Skeletal muscle cell (primary cell): ENCODE data around the gene USP49.

ENCODE experiments used
- DNase-seq: peaks from one replicate; pipeline ENCODE4 v3.0.0-alpha.2; 2010; ENCODE audit warnings: low read depth
- H3K4me3 ChIP-seq: 2 replicates; pipeline ENCODE4 v1.5.1; 2011; ENCODE audit warnings: low read depth, mild to moderate bottlenecking, control low read depth, low read length, moderate library complexity

The USP49 gene

DNA sequence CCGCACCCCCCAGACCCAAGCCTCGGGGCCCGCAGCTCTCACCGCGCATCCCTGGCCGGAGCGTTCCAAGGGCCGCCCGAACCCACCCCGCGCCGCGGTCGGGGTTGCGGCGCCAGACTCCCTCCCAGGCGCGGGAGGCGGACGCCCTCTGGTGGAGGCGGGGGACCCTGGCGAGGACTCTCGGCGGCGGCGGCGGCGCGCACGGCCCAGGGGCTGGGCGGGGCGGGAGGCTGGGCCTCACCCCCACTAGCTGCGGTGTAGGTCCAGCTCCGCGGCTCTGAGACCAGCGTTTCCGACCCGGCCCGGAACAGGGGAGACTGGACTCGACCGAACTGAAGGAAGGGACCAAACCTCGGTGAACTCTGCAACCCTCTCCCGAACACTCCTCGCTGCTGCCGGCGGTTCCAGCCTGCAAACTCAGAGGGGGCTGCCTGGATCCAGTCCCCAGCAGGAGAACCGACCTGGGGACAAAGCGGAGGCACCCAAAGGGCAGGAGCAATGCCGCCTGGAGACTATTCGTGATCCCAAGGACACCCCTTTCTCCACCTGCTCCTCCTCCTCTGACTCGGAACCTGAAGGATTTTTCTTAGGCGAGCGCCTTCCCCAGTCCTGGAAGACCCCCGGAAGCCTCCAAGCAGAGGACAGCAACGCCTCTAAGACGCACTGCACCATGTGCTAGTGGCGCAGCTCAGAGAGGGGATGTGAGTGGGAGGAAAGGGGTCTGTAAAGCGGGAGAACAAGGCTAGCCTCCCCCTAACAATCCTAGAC, 108.5 kb downstream of the USP49 start:
- peak overlapping the region; percentile 91 for H3K4me3 ChIP-seq
- no peak for DNase-seq

- no peak for DNase-seq
- peak overlapping the region; percentile 91 for H3K4me3 ChIP-seq
Measured at GRCh38 chr6:41785689-41786450, 109.3 kb downstream of the USP49 start.

DNA sequence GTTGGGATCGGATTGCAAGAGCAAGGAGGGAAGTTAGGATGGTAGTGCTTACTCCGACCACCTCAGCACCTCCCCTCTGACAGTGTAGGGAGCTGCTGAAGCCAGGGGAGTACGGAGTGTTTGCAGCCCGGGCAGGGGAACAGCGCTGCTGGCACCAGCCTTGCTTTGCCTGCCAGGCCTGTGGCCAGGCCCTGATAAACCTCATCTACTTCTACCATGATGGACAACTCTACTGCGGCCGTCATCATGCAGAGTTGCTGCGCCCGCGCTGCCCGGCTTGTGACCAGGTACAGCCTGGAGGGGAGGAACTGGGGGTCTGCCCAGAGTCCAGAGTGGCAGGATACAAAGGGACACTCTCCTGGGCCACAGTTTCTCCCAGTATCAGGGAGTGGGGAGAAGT, 109.9 kb downstream of the USP49 start:
- no peak overlapping the region for H3K4me3 ChIP-seq
- DNase-seq: no peak

DNA sequence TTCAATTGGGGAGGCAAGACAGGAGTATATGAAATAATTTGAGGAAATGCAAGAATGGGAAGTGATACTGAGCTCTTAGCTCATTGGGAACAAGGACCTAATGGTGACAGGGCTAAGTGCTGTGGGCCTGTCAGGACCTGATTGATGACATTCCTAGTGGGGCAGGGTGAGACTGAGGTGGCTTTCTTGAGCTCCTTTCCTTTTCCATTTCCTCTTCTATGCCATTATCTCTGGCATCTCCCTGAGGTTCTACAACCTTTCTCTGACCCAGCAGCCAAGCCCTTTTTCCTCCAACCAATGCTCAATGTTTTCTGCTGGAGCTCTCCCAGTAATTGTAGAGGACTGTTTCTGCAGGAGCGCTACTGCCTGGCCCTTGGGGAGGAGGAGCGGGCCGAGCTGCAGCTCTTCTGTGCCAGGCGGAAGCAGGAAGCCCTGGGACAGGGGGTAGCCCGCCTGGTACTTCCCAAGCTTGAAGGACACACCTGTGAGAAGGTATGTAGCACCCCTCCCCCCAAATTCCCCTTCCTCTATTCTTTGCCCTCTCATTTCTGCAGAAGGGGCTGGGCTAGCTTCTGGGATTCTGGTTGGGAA, 110.5 kb downstream of the USP49 start:
- no peak for DNase-seq
- H3K4me3 ChIP-seq: no peak overlapping the region

DNA sequence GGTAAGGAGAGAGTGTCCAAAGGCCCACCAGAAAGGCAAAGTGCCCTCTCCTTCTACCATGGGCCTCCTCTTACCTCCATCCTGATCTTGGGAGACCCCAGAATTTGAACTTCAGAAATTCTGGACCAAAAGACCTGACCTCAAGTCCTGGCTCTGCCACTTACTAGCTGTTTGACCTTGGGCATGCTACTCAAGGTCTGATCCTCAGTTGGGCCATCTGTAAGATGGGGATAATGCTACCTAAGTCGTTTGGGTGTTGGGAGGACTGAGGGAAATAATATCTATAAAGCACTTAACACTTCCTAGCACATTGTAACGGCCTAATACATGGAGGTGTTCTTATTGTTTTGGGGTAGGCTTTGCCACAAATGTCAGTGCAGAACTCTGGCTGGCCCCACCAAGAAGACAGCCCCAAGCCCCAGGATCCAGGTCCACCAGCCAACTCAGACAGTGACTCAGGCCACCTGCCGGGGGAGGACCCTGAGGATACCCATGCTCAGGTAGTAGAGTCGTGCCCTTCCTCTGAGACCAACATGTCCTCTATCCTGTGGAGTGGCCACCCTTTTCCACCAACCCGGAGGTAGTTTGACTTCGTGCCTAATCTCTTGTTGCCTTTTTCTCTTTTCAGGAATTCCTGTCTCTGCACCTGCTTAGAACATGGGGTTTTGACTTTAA, 111.9 kb downstream of the USP49 start:
- no peak for DNase-seq
- no peak overlapping the region for H3K4me3 ChIP-seq

DNA sequence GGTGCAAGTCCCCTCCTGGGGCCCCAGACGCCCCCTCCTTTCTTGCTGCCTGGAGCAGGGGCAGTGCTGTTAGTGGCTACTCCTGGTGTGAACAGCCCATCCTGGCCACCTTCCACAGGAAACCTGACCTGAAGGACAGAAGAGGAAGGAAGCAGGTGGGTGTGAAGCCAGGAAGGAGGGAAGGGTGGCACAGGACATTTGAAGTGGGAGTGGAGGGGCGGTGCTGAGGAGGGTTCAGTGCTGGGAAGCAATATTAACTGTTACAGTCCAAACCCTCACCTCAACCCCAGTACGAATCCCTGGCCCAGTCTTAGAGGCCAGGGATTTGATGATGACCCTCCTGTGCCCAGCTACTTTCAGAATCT, 113.8 kb downstream of the USP49 start:
- no peak for DNase-seq
- H3K4me3 ChIP-seq: no peak overlapping the region

DNA sequence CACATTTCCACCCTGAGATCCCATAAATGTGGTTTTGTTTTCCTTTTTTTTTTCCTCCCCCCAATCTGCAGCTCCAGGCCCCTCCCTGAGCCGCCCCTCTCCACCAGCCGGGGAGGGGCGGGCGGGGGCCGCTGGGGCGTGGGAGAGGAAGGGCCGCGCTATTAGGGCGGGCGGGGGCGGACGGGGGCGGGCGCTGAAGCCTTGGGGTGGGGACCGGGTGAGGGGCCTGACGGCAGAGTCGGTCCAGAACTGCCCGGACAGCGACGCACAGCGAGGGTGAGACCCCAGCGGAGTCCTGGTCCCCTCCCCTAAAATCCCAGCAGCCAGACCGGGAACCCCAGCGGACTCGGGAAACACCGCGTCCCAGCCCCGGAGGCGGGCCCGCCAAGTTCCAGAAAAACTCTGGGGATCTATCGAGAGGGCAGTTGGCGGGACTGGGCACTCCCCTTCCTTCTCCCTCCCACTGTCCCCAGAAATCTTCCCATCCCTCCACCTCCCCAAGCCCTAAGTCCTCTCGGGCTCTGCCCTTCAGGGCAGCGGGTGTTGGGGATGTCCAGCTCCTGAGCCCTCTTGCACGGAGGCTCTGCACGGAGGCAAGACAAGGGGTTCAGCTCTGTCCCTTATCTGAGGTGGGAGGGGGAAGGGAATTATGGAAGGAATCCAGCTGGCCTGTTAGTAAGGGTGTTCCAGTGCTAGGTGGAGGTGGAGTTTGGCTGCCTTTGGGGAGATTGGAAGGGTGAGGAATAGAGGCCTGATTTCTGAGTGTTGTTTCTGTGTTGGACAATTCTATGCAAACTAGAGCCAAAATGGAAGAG, 114.4 kb downstream of the USP49 start, which contains the start of gene PRICKLE4:
Gene PRICKLE4 (plus strand): TSS at position 232 of the 815 bp plus-strand sequence. CDS start 2,692 bp downstream, outside the sequence.
- no peak for DNase-seq
- H3K4me3 ChIP-seq: peak within 1 kb of the TSS; percentile 62

GRCh38 chr6:41779788-41780550, 115.2 kb downstream of the USP49 start, which contains the start of gene FRS3:
Gene FRS3 (minus strand): TSS chr6:41779900. CDS start chr6:41776987, 2,913 bp downstream.
- peak; percentile 73 for DNase-seq

GRCh38 chr6:41779336-41779735, 115.8 kb downstream of the USP49 start:
- H3K4me3 ChIP-seq: peak overlapping the region; percentile 62

More at GRCh38 chr6:41779788-41780550, 115.2 kb downstream of the USP49 start, which contains the start of gene FRS3:
- peak within 1 kb of the TSS; percentile 62 for H3K4me3 ChIP-seq

DNA sequence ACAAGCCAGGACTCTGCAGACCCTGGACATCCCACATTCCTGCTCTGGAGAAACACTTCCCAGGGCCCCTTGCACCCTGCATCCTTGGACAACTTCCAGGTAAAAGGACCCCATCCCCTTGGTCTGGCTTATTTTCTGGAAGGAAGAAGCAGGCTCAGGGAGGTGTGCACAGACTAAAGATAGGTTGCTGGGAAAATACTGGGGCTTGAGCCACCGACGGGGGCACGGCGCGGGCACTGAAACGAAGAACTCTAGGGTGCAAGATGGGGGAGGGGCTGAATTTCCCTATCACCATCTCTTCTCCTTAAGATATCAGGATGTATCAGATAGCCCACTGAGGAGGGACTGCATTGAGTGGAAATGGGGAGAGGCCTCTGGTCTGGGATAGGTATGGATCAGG, 116.3 kb downstream of the USP49 start:
- H3K4me3 ChIP-seq: peak overlapping the region; percentile 62
- DNase-seq: no peak

More at GRCh38 chr6:41779336-41779735, 115.8 kb downstream of the USP49 start:
- DNase-seq: no peak

DNA sequence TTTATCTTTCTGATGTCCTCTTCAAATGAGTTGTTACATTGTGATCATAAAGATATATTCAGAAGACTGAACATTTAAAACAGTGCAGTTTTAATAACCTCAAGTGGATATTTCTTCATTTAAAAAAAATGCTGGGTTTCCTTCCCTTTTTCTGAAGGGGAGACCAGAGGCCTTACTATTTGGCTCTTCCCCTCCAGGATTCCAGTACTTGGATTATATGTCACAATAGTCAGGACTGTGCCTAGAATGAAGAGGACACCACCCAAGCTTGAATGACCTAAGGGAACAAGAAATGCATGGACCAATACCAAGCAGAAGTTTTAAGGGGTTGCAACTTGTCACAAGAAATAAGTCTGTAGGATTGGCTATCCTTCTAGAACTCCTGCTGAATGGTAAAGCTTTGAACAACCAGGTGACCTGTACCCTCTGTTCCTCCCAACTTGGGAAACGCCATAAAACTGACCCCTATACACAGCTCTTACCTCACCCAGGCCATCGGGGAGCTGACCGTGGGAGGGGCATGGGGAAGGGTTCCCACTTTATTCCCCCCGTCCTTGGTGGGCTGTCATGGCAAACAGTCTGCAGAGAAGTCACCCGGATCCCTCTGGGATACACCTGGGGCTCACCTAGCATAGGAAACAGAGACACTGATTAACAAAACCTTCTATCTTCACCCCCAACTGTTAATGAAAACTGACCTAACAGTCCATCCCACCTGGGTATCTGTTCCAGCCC, 117.5 kb downstream of the USP49 start:
- no peak overlapping the region for H3K4me3 ChIP-seq
- no peak for DNase-seq

- no peak for DNase-seq
- no peak overlapping the region for H3K4me3 ChIP-seq
Measured at GRCh38 chr6:41775293-41775882, 119.8 kb downstream of the USP49 start.

- H3K4me3 ChIP-seq: no peak overlapping the region
- DNase-seq: no peak
Measured at GRCh38 chr6:41774841-41775240, 120.3 kb downstream of the USP49 start.

DNA sequence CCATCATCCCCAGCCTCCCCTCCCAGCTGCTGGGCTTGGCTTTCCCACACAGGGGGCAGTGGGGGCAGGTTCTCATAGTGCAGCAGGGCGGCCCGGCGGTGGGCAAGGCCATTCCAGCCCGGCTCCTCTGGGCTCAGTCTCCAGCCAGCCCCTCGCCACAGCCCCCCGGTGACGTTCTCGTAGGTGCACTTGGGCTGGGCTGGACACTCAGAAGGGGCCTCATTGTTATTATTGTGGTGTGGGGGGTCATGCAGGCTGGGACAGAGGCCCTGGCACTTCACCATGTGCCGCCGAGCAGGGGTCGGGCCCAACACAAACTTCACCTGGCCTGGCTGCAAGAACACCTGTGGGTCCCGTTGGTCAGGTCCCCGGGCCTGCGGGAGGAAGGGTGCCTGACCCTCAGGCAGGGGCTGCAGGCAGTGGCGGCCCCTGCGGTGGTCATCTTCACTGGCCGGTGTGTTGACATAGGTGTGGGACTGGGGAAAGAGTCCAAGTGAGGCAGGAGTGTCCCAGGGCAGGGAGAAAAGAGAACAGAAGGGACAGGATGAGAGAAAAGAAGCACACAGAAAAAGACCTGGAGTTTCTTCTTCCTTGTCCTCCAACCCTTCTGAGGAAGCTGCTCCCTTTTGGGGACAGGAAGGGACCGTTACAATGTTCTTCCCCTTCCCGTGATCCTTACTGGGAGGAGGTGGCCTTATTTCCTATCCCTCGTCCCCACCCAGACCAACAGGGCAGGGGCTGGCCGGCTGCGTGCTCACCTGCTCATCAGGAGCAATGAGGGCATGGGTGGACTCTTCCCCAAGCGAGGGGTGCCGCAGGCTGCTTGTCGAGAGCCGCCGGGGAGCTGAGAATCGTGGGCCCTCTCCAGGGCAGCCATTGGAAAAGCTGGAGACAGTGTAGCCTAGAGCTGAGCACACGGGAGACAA, 123.9 kb downstream of the USP49 start:
- no peak for DNase-seq
- no peak overlapping the region for H3K4me3 ChIP-seq

DNA sequence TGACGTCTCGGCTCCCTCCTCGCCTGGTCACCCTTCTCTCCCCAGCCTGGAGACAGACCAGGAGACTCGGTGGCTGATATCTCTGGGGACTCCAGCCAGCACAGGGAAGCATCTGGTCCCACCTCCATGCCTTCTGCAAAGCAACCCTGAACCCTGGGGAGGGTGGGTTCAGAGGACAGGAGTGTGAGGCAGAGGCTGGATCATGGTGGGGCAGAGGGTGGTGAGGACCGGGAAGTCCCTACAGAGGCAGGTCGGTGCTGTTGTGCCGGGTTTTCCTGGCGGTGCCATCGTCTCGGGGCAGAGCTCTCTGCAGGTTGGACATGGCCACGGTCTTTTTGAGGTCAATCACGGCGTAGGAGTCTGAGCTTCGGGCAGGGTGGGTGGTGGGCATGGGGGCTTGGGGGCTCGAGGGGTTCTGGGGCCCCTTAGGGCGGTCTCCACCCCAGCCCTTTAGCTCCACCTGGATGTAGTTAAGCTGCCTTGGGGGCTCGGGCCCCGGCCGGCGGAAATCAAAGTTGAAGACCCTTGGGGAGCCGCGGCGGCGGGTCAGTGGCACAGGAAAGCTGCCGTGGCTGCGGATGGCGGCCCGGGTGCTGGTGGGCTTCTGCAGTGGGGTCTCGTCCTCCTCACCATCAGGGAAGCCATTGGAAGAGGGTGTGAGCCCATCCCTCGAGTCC, 124.7 kb downstream of the USP49 start:
- H3K4me3 ChIP-seq: no peak overlapping the region

GRCh38 chr6:41769376-41769775, 125.8 kb downstream of the USP49 start:
- no peak for DNase-seq
- no peak overlapping the region for H3K4me3 ChIP-seq

More for the DNA sequence above, 124.7 kb downstream of the USP49 start:
- DNase-seq: no peak
